ENCODE results near the gene NME8. TPM values are rescaled to one million over a fixed set of nuclear protein-coding genes. Genes with fewer than 3 reads are reported as not detected.

NME8 gene
- not detected in 2 replicates for total RNA-seq

GRCh38 chr7:37848297-37848696, at the start of gene NME8:
Gene NME8, plus strand, starts transcription at chr7:37848597. Its CDS starts 1,670 bp downstream, at chr7:37850267.

GRCh38 chr7:37916673-37917660, 68.6 kb downstream of the NME8 start, which contains the start of gene SFRP4:
Gene SFRP4, minus strand, starts transcription at chr7:37916817. Its CDS starts 280 bp downstream, at chr7:37916537.

GRCh38 chr7:37920305-37920848, 72.0 kb downstream of the NME8 start, which contains the start of gene EPDR1:
Gene EPDR1, plus strand, starts transcription at chr7:37920640. Its CDS starts 300 bp downstream, at chr7:37920940.

Other genes with a start within 250 kb of the NME8 start
- gene GPR141, start 164.8 kb upstream of the NME8 start, total RNA-seq: not detected in 2 replicates
- 0.55 and 3.2 TPM in 2 replicates for gene SFRP4, start 68.2 kb downstream of the NME8 start, total RNA-seq
- 12.8 and 24.2 TPM in 2 replicates for gene EPDR1, start 72.0 kb downstream of the NME8 start, total RNA-seq

Data from uterine smooth muscle cell (primary cell).